GM18867 (cell line): ENCODE results near the gene RPP14.
A peak's percentile ranks its signal among the peaks of the same experiment; 100 is the strongest.

Experiments
- ATAC-seq: cut with Tn5 transposase; IDR thresholded peaks from one replicate; pipeline ENCODE4 v1.9.1; 2021; ENCODE audit warnings: mild to moderate bottlenecking, moderate library complexity; ENCODE audit not compliant: unreplicated experiment

The RPP14 gene

GRCh38 chr3:58353722-58354553, 47.9 kb downstream of the RPP14 start:
- ATAC-seq, result no peak

GRCh38 chr3:58355179-58355578, 49.1 kb downstream of the RPP14 start:
- peak; percentile 61 for ATAC-seq

DNA sequence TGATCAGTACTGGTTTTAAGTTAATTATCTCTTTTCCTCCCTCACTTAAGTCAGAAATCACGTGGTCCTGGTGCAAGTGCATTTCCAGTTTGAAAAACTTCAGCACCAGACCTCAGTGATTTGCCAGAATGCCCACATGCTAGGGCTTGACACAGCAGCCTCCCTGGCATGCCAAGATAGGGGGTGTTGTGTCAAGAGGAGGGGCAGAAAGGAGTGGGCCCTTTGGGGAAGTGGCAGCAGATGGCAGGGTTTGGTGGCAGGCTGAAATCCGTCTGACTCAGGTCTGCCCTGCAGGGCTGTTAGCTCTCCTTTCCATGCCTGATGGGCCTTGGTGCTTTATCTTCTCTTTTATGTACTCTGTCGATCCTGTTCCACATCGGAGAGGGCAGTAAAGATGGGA, 50.0 kb downstream of the RPP14 start:
- no peak for ATAC-seq

- no peak for ATAC-seq
Measured at GRCh38 chr3:58357402-58357801, 51.4 kb downstream of the RPP14 start.

GRCh38 chr3:58358092-58358491, 52.0 kb downstream of the RPP14 start:
- no peak for ATAC-seq

DNA sequence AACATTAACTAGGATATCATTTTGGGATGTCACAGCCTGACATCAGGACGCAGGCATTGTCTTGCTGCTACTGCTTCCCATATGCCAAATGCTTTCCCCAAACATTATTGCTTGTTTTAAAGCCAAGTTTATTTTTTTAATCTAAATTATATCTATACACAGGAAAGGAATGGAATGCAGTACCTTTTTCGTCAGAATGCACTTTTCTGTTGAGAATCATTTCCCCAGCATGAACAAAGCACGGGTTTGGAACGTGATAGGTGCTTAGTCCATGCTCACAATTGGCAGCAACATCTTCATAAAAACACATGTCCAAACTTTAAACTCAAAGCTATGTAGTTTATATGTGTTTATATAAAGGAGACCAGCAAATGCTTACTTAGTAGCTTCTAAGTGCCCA, 52.8 kb downstream of the RPP14 start:
- ATAC-seq, result no peak

GRCh38 chr3:58359621-58360020, 53.6 kb downstream of the RPP14 start:
- ATAC-seq, result no peak

GRCh38 chr3:58361866-58362265, 55.8 kb downstream of the RPP14 start:
- ATAC-seq, result no peak

DNA sequence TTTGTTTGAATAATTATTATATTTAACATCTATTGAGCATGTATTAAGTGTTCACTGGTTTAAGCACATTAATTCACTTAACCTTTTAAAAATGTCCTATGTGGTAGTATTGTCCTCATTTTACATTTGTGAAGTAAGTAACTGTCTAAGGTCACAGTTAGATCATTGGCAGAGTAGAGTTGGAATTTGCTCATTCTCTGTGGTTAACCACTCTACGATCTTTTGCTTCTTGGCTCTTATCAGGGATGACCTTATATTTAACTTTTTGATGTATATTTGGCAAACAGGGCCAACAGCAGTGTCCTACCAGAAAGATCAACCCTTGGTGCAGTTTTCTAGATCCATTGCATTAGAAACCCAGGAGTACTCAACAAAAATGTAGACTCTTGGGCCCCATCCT, 60.7 kb downstream of the RPP14 start:
- no peak for ATAC-seq

DNA sequence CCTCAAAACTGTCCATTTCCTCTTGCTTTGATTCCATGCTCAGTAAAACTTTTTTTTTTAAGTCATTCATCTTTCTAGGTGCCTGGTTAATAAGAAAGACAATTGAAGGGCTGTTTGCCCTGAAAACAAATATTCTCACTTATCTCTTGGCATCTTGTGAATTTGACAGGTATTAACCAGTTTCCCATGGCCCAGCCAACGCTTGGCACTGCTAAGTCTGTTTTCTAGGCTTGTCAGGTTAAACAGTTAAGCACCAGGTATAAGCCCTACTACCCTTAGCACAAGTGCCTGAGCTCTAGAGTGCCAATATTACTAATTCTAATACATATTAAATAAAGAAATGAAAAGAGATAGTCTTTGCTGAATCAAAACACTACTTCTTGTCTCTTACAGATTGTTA, 63.0 kb downstream of the RPP14 start:
- ATAC-seq, result no peak
